ENCODE data around the gene USP40.

DNA sequence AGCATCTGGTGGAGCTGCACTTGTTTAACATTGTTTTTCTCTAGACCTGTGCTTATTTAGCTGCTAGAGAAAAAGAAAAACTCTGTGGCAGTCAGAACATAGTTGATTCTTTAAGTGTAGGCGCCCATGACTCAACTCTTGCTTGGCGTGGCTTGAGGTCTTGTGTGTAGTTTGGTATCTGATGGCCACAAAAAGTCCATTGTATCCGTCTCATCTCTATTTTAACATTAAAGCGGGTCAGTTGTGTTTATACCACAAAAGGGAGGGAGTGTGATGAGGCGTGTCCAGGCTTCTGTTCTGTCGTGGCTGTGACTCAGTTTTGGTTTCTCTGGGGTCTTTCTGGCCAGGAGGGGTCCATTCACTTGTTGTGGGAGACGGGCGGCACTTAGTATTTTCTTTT is 26.6 kb upstream of the USP40 start:
- TF ChIP-seq, protein P1, sequence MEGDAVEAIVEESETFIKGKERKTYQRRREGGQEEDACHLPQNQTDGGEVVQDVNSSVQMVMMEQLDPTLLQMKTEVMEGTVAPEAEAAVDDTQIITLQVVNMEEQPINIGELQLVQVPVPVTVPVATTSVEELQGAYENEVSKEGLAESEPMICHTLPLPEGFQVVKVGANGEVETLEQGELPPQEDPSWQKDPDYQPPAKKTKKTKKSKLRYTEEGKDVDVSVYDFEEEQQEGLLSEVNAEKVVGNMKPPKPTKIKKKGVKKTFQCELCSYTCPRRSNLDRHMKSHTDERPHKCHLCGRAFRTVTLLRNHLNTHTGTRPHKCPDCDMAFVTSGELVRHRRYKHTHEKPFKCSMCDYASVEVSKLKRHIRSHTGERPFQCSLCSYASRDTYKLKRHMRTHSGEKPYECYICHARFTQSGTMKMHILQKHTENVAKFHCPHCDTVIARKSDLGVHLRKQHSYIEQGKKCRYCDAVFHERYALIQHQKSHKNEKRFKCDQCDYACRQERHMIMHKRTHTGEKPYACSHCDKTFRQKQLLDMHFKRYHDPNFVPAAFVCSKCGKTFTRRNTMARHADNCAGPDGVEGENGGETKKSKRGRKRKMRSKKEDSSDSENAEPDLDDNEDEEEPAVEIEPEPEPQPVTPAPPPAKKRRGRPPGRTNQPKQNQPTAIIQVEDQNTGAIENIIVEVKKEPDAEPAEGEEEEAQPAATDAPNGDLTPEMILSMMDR (IDR thresholded peaks at IDR 0.05; ENCODE audit: low read depth, low read length) = no peak
- TF ChIP-seq EZH2phosphoT487 (IDR thresholded peaks at IDR 0.05; ENCODE audit: low read depth) = no peak

Measured in OCI-LY3 (cell line).